Nephron (organoid): ENCODE measurements around the gene BRAF.
"Not testable (repeated sequence)": the region's sequence is repeated elsewhere in the genome, so short reads cannot be mapped to it uniquely, and the experiment has no call there.

Experiments
- H3K27ac Mint-ChIP-seq, 3 experiments: 2 replicates each; pipeline ENCODE4 v1.8.0; 2020; ENCODE audit warnings: mixed read lengths in 3 of 3, mild to moderate bottlenecking in 2 of 3, moderate library complexity in 1 of 3
- H3K27me3 Mint-ChIP-seq: 2 replicates; pipeline ENCODE4 v1.8.0; 2021; ENCODE audit warnings: low read depth, mild to moderate bottlenecking, moderate library complexity, mixed read lengths
- H3K36me3 Mint-ChIP-seq: 2 replicates; pipeline ENCODE4 v1.8.0; 2020; ENCODE audit warnings: low read depth, mixed read lengths
- H3K4me1 Mint-ChIP-seq: 2 replicates; pipeline ENCODE4 v1.8.0; 2020; ENCODE audit warnings: mixed read lengths
- H3K4me3 Mint-ChIP-seq, 3 experiments: 2 replicates each; pipeline ENCODE4 v1.8.0; 2020; ENCODE audit warnings: mild to moderate bottlenecking in 3 of 3, mixed read lengths in 3 of 3, moderate library complexity in 2 of 3
- H3K9me3 Mint-ChIP-seq: 2 replicates; pipeline ENCODE4 v1.8.0; 2020; ENCODE audit warnings: mixed read lengths
- CTCF ChIP-seq, 3 experiments: fragments of 200-600 bp; sonication (generic); IDR thresholded peaks; one replicate each; pipeline ENCODE4 v1.5.0; 2021; ENCODE audit warnings: antibody characterized with exemption in 3 of 3; ENCODE audit not compliant: unreplicated experiment in 3 of 3

Gene BRAF

GRCh38 chr7:140889150-140889549 lies 35.6 kb downstream of the BRAF start:
- H3K4me1 Mint-ChIP-seq, result no peaks in the 10 kb centered on the region
- H3K4me3 Mint-ChIP-seq, result no peak overlapping the region
- H3K36me3 Mint-ChIP-seq, result peaks cover 9% of the 10 kb centered on the region
- no peaks in the 10 kb centered on the region for H3K9me3 Mint-ChIP-seq
- no peak for TF ChIP-seq CTCF (IDR thresholded peaks at IDR 0.05; ENCODE audit: unreplicated experiment in 3 of 3)
- no peak overlapping the region for H3K27ac Mint-ChIP-seq
- no peaks in the 10 kb centered on the region for H3K27me3 Mint-ChIP-seq

- Mint-ChIP-seq H3K36me3 (peaks cover 11% of the 10 kb centered on the region), H3K9me3 (peaks cover under 1% of the 10 kb centered on the region), H3K27me3 (no peaks in the 10 kb centered on the region), H3K4me1 (no peaks in the 10 kb centered on the region), H3K4me3 (no peak overlapping the region), H3K27ac (no peak overlapping the region)
- no peak for TF ChIP-seq CTCF (IDR thresholded peaks at IDR 0.05; ENCODE audit: unreplicated experiment in 3 of 3)
Observed at GRCh38 chr7:140888087-140888486, 36.6 kb downstream of the BRAF start.

GRCh38 chr7:140885735-140886334 lies 38.9 kb downstream of the BRAF start:
- TF ChIP-seq CTCF (IDR thresholded peaks at IDR 0.05; ENCODE audit: unreplicated experiment in 3 of 3), result no peak
- no peak overlapping the region for H3K27ac Mint-ChIP-seq
- H3K9me3 Mint-ChIP-seq, result peaks cover 8% of the 10 kb centered on the region
- no peak overlapping the region for H3K4me3 Mint-ChIP-seq
- H3K4me1 Mint-ChIP-seq, result no peaks in the 10 kb centered on the region
- H3K27me3 Mint-ChIP-seq, result no peaks in the 10 kb centered on the region
- peaks cover 22% of the 10 kb centered on the region for H3K36me3 Mint-ChIP-seq

- Mint-ChIP-seq H3K27me3 (no peaks in the 10 kb centered on the region), H3K27ac (no peak overlapping the region), H3K36me3 (peaks cover 42% of the 10 kb centered on the region), H3K9me3 (peaks cover 16% of the 10 kb centered on the region), H3K4me3 (no peak overlapping the region), H3K4me1 (no peaks in the 10 kb centered on the region)
- no peak for TF ChIP-seq CTCF (IDR thresholded peaks at IDR 0.05; ENCODE audit: unreplicated experiment in 3 of 3)
Observed at GRCh38 chr7:140883378-140883777, 41.4 kb downstream of the BRAF start.

GRCh38 chr7:140882834-140883233 lies 41.9 kb downstream of the BRAF start:
- not testable (repeated sequence) for H3K4me1 Mint-ChIP-seq, H3K27me3 Mint-ChIP-seq
- H3K9me3 Mint-ChIP-seq, result peaks cover 21% of the 10 kb centered on the region

GRCh38 chr7:140881507-140882228 lies 43.1 kb downstream of the BRAF start:
- Mint-ChIP-seq H3K4me1 (no peaks in the 10 kb centered on the region), H3K27me3 (no peaks in the 10 kb centered on the region), H3K27ac (peak overlapping the region in 2 of 3 experiments; percentile 20), H3K36me3 (peaks cover 54% of the 10 kb centered on the region), H3K9me3 (peaks cover 26% of the 10 kb centered on the region), H3K4me3 (no peak overlapping the region)
- TF ChIP-seq CTCF (IDR thresholded peaks at IDR 0.05; ENCODE audit: unreplicated experiment in 3 of 3), result no peak

More at GRCh38 chr7:140882834-140883233, 41.9 kb downstream of the BRAF start:
- not testable (repeated sequence) for H3K27ac Mint-ChIP-seq, H3K4me3 Mint-ChIP-seq
- H3K36me3 Mint-ChIP-seq, result peaks cover 47% of the 10 kb centered on the region
